Muscle of arm (tissue), 12 donors: Measurements from ENCODE around the gene TBC1D28. TPM values are rescaled to one million over a fixed set of nuclear protein-coding genes. Genes with fewer than 3 reads are reported as not detected.
"Not testable (repeated sequence)": the region's sequence is repeated elsewhere in the genome, so short reads cannot be mapped to it uniquely, and the experiment has no call there.

Experiments
- DNase-seq: peaks from one replicate; pipeline ENCODE4 v3.0.0-alpha.2; 2013
- polyA plus RNA-seq, 12 donors: library from polyadenylated mRNA; unstranded; fragments of 120-200 nt; gene quantifications; one replicate each; pipeline ENCODE4 v1.2.1, GENCODE V29; 2013; ENCODE audit not compliant: insufficient read length in 12 of 12

Gene TBC1D28
- polyA plus RNA-seq, 12 donors, result 0.11 TPM; not detected in 11

DNA sequence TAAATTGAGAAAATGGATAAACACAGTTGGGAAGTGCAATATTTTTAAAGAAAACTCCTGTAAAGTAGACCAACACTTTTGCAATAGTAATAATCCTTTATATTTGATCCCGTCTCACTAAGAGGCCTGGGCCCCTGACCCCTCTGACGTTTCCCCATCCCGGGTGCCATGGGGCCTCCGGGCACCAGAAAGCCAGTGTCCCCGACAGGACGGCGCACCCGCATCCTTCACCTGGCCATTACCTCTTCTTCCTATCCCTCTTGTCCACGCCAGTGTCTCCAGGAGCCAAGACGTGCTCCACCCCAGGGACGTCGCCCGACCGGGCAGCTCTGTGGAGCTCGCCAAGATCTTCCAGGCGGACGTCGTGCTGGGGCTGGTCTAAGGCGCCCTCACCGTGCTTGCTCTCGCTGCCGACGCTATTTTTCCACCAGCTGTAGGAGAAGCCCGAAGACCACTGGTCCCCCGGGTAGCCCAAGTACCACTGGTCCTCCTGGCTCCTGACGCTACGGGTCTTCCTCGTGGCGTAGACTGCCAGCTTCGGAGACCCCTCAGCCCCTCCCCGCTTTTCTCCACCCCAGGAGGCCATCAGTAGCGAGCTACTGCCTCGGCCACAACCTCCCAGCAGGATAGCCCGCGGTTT is 19.2 kb downstream of the TBC1D28 start:
- peak; percentile 41 for DNase-seq

DNA sequence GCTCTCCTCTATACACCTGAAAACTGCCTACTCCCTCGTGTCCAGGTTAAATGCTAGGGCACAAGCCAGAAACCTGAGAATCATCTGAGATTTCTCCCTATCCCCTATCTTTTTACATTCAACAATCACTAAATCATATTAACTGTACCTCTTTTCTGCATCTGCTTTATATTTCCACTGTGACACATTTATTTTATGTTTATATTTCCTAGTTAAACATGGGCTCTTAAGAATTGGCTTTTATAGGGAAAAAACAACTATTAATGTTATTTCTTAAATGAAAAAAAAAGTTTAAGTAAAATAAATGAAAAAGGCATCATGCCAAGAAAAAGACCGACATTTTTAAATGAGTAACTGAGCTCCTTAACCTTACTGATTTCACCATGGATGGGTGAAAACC is 26.6 kb downstream of the TBC1D28 start:
- not testable (repeated sequence) for DNase-seq

DNA sequence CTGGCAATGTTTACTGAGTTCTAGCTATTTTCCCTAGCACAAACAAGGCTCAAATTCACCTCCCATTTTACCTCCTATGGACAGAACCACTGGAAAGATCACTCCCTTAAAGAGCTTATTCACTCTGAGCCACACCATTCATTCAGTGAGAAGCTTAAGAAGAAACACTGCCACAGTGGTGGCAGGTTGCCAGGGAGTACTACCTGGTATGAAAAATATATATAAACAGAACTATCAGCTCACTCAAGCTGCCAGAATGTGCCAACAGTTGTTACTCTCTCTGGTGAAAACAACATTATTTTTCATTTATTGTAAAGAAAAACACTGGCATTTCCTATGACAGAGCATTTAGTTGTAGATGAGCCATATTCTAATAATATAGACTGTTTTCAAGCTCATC is 31.2 kb downstream of the TBC1D28 start:
- DNase-seq, result not testable (repeated sequence)

DNA sequence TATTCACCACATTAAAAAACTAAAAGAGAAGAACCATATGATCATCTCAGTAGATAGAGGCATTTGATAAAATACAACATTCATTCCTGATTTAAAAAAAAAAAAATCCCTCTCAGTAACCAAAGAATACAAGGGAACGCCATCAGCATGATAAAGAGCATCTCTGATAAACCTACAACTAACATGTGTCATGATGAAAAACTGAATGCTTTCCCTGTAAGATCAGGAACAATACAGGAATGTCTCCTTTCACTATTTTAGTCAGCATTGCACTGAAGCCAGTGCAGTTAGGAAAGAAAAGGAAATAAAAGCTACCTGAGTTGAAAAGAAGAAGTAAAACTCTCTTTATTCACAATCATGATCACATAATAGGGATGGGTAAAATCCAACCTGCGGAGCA is 51.1 kb downstream of the TBC1D28 start:
- DNase-seq, result not testable (repeated sequence)

Other genes with a start within 250 kb of the TBC1D28 start
- 1 to 10 TPM in 1 of 12 donors, under 1 TPM in 2, not detected in 9; 0.30 to 2.9 (median 0.62) TPM for gene LGALS9C, start 167.6 kb downstream of the TBC1D28 start, polyA plus RNA-seq
- gene FOXO3B, start 37.9 kb upstream of the TBC1D28 start, polyA plus RNA-seq, result 1 to 10 TPM in 10 of 12 donors, not detected in 2; 1.8 to 5.3 (median 2.9) TPM
- gene FBXW10, start 99.7 kb upstream of the TBC1D28 start, polyA plus RNA-seq, result under 1 TPM in 10 of 12 donors, not detected in 2; 0.09 to 0.44 (median 0.24) TPM
- 10 to 100 TPM in 11 of 12 donors, not detected in 1; 20.0 to 39.6 (median 28.3) TPM for gene TVP23B, start 136.8 kb upstream of the TBC1D28 start, polyA plus RNA-seq
- 10 to 100 TPM in 11 of 12 donors, not detected in 1; 22.2 to 32.5 (median 24.8) TPM for gene PRPSAP2, start 213.7 kb upstream of the TBC1D28 start, polyA plus RNA-seq